ENCODE measurements around the gene RFX6. TPM values are rescaled to one million over a fixed set of nuclear protein-coding genes. Genes with fewer than 3 reads are reported as not detected.

RFX6 gene
- total and polyA plus RNA-seq, 4 donors: not detected

DNA sequence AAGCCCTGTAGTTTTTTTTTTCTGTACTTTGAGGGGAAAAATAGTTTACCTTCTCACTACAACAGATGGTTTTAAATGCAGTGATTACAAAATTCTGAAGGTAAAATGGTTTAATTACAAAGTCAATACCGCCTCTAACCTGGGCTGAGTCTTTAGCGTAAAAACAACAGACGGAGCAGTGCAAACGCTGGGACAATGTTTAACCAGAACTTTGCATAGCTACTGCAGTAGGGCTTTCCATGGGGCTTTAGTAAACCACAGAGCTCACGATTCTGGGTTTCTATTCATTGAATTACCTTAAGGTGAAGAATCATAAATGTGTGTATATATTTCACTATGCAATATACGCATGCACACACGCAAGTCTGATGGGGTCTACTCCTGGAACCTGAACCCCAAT lies 77.9 kb downstream of the RFX6 start:
- Histone ChIP-seq H3K27ac (ENCODE audit: low read depth in 1 of 2, low read length in 2 of 2) (peak overlapping the region; percentile 4 to 67), H3K27me3 (ENCODE audit: control insufficient read depth in 4 of 4, insufficient read depth in 4 of 4, low read length in 3 of 4) (no peaks in the 10 kb centered on the region), H3K9me3 (ENCODE audit: control insufficient read depth in 4 of 4, low read length in 3 of 4) (no peaks in the 10 kb centered on the region), H3K4me3 (ENCODE audit: low read depth in 1 of 3, low read length in 3 of 3) (peak overlapping the region in 2 of 3 donors; percentile 27 to 37), H3K36me3 (ENCODE audit: control insufficient read depth in 4 of 4, insufficient read depth in 3 of 4, low read depth in 1 of 4, low read length in 3 of 4) (no peaks in the 10 kb centered on the region), H3K4me1 (ENCODE audit: control insufficient read depth in 4 of 4, insufficient read depth in 4 of 4, low read length in 3 of 4) (peaks cover 0 to 19% (median 16%) of the 10 kb centered on the region in 4 donors), H3K9ac (ENCODE audit: low read depth in 1 of 2, low read length in 2 of 2) (peak overlapping the region; percentile 19 to 67)
- no peak for DNase-seq (ENCODE audit: low spot score)
- TF ChIP-seq, protein P1, sequence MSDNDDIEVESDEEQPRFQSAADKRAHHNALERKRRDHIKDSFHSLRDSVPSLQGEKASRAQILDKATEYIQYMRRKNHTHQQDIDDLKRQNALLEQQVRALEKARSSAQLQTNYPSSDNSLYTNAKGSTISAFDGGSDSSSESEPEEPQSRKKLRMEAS (IDR thresholded peaks at IDR 0.05): no peak
- TF ChIP-seq FOXA2 (IDR thresholded peaks at IDR 0.05) (peak; percentile 95), HNF4G (IDR thresholded peaks at IDR 0.05) (no peak), RXRA (IDR thresholded peaks at IDR 0.05) (peak; percentile 17 to 55), EGR1 (IDR thresholded peaks at IDR 0.05; ENCODE audit: low read depth in 2 of 2) (peak in 1 of 2 donors; percentile 40), NR2F2 (IDR thresholded peaks at IDR 0.05) (no peak), JUND (IDR thresholded peaks at IDR 0.05) (peak in 1 of 2 donors; percentile 22), FOXA1 (IDR thresholded peaks at IDR 0.05) (peak; percentile 92), RAD21 (IDR thresholded peaks at IDR 0.05) (peak; percentile 33 to 34), SP1 (IDR thresholded peaks at IDR 0.05) (peak; percentile 68), GABPA (IDR thresholded peaks at IDR 0.05 in 1 of 2, conservative IDR thresholded peaks at IDR 0.05 in 1 of 2) (no peak), HNF4A (conservative IDR thresholded peaks at IDR 0.05) (peak; percentile 24 to 55), TAF1 (conservative IDR thresholded peaks at IDR 0.05) (no peak), YY1 (IDR thresholded peaks at IDR 0.05) (peak; percentile 79)
- TF ChIP-seq, protein P2, sequence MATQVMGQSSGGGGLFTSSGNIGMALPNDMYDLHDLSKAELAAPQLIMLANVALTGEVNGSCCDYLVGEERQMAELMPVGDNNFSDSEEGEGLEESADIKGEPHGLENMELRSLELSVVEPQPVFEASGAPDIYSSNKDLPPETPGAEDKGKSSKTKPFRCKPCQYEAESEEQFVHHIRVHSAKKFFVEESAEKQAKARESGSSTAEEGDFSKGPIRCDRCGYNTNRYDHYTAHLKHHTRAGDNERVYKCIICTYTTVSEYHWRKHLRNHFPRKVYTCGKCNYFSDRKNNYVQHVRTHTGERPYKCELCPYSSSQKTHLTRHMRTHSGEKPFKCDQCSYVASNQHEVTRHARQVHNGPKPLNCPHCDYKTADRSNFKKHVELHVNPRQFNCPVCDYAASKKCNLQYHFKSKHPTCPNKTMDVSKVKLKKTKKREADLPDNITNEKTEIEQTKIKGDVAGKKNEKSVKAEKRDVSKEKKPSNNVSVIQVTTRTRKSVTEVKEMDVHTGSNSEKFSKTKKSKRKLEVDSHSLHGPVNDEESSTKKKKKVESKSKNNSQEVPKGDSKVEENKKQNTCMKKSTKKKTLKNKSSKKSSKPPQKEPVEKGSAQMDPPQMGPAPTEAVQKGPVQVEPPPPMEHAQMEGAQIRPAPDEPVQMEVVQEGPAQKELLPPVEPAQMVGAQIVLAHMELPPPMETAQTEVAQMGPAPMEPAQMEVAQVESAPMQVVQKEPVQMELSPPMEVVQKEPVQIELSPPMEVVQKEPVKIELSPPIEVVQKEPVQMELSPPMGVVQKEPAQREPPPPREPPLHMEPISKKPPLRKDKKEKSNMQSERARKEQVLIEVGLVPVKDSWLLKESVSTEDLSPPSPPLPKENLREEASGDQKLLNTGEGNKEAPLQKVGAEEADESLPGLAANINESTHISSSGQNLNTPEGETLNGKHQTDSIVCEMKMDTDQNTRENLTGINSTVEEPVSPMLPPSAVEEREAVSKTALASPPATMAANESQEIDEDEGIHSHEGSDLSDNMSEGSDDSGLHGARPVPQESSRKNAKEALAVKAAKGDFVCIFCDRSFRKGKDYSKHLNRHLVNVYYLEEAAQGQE (IDR thresholded peaks at IDR 0.05): peak; percentile 56
- TF ChIP-seq, protein P3, sequence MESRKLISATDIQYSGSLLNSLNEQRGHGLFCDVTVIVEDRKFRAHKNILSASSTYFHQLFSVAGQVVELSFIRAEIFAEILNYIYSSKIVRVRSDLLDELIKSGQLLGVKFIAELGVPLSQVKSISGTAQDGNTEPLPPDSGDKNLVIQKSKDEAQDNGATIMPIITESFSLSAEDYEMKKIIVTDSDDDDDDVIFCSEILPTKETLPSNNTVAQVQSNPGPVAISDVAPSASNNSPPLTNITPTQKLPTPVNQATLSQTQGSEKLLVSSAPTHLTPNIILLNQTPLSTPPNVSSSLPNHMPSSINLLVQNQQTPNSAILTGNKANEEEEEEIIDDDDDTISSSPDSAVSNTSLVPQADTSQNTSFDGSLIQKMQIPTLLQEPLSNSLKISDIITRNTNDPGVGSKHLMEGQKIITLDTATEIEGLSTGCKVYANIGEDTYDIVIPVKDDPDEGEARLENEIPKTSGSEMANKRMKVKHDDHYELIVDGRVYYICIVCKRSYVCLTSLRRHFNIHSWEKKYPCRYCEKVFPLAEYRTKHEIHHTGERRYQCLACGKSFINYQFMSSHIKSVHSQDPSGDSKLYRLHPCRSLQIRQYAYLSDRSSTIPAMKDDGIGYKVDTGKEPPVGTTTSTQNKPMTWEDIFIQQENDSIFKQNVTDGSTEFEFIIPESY (IDR thresholded peaks at IDR 0.05): peak; percentile 61
- TF ChIP-seq, protein P4, sequence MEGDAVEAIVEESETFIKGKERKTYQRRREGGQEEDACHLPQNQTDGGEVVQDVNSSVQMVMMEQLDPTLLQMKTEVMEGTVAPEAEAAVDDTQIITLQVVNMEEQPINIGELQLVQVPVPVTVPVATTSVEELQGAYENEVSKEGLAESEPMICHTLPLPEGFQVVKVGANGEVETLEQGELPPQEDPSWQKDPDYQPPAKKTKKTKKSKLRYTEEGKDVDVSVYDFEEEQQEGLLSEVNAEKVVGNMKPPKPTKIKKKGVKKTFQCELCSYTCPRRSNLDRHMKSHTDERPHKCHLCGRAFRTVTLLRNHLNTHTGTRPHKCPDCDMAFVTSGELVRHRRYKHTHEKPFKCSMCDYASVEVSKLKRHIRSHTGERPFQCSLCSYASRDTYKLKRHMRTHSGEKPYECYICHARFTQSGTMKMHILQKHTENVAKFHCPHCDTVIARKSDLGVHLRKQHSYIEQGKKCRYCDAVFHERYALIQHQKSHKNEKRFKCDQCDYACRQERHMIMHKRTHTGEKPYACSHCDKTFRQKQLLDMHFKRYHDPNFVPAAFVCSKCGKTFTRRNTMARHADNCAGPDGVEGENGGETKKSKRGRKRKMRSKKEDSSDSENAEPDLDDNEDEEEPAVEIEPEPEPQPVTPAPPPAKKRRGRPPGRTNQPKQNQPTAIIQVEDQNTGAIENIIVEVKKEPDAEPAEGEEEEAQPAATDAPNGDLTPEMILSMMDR (IDR thresholded peaks at IDR 0.05; ENCODE audit: low read depth, low read length, missing input control): no peak
- 33% methylated on average over 7 of the region's 7 CpGs for whole genome bisulfite sequencing

DNA sequence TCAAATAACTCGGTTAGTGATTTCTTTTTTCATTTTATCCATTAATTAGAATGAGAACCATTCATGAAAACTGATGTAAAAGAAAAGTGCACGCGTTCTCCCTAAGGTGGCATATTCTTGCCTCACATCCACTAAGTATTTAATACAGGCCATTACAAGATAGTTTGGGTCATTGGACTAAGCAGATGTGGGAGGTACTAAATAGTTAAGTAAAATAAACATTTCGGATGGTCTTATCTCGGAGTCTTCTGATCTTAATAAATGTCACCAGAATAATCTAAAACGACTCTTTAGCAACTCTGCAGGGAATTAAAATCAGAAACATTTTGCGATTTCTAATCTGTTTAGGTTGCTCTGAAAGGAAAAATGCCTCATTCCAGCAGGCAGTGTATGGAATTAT lies 78.7 kb downstream of the RFX6 start:
- no peaks in the 10 kb centered on the region for H3K9me3 ChIP-seq (ENCODE audit: control insufficient read depth in 4 of 4, low read length in 3 of 4)
- 34% methylated on average over 7 of the region's 7 CpGs for WGBS

More for the DNA sequence above, 78.7 kb downstream of the RFX6 start:
- H3K27me3 ChIP-seq (ENCODE audit: control insufficient read depth in 4 of 4, insufficient read depth in 4 of 4, low read length in 3 of 4): no peaks in the 10 kb centered on the region
- H3K4me1 ChIP-seq (ENCODE audit: control insufficient read depth in 4 of 4, insufficient read depth in 4 of 4, low read length in 3 of 4): peaks cover 0 to 19% (median 16%) of the 10 kb centered on the region in 4 donors
- TF ChIP-seq RXRA (IDR thresholded peaks at IDR 0.05) (peak in 1 of 2 donors; percentile 20), RAD21 (IDR thresholded peaks at IDR 0.05) (peak in 1 of 2 donors; percentile 6), SP1 (IDR thresholded peaks at IDR 0.05) (no peak)
- H3K36me3 ChIP-seq (ENCODE audit: control insufficient read depth in 4 of 4, insufficient read depth in 3 of 4, low read depth in 1 of 4, low read length in 3 of 4): no peaks in the 10 kb centered on the region
- no peak overlapping the region for H3K27ac ChIP-seq (ENCODE audit: low read depth in 1 of 2, low read length in 2 of 2)
- no peak for DNase-seq (ENCODE audit: low spot score)
- H3K9ac ChIP-seq (ENCODE audit: low read depth in 1 of 2, low read length in 2 of 2): no peak overlapping the region
- no peak overlapping the region for H3K4me3 ChIP-seq (ENCODE audit: low read depth in 1 of 3, low read length in 3 of 3)
